K562 (cell line): ENCODE data around the gene RPL3. TPM values are rescaled to one million over a fixed set of nuclear protein-coding genes. Genes with fewer than 3 reads are reported as not detected.
A peak's percentile ranks its signal among the peaks of the same experiment; 100 is the strongest.

ENCODE experiments used
- ATF1 ChIP-seq, 2 experiments: fragments of 450-650 bp in 1 of 2; IDR thresholded peaks; 2 replicates each; pipeline ENCODE4 v1.6.1; 2016; ENCODE audit warnings: missing compliant biosample characterization in 1 of 2, missing genetic modification characterization in 1 of 2
- ATF6 ChIP-seq: sonication (generic); formaldehyde crosslinking; IDR thresholded peaks from 2 replicates; pipeline ENCODE4 v1.4.0; 2020; ENCODE audit warnings: mild to moderate bottlenecking, missing genetic modification reagents
- EHMT2 ChIP-seq: fragments of 450-650 bp; IDR thresholded peaks from 2 replicates; pipeline ENCODE4 v1.6.1; 2018; ENCODE audit warnings: antibody characterized with exemption
- ETV1 ChIP-seq: fragments of 450-650 bp; conservative IDR thresholded peaks from 2 replicates; pipeline ENCODE4 v1.6.1; 2016; ENCODE audit warnings: missing genetic modification characterization, control low read depth, low read depth, missing compliant biosample characterization
- HDAC3 ChIP-seq: fragments of 450-650 bp; IDR thresholded peaks from 2 replicates; pipeline ENCODE4 v1.6.1; 2018; ENCODE audit warnings: borderline replicate concordance, mild to moderate bottlenecking, moderate library complexity; ENCODE audit not compliant: partially characterized antibody
- KDM5B ChIP-seq: fragments of 200-600 bp; sonication (generic); IDR thresholded peaks from 2 replicates; pipeline ENCODE4 v1.6.1; 2012; ENCODE audit warnings: low read depth, mild to moderate bottlenecking, moderate library complexity, low read length, control low read depth, inconsistent platforms; ENCODE audit not compliant: insufficient replicate concordance
- MYNN ChIP-seq, 2 experiments: sonication (generic); formaldehyde crosslinking in 1 of 2; IDR thresholded peaks; 2 replicates each; pipeline versions ENCODE4 v1.5.0 to v1.6.1; 2016 to 2020; ENCODE audit warnings: antibody characterized with exemption in 1 of 2, missing genetic modification reagents in 1 of 2
- NFE2 ChIP-seq: IDR thresholded peaks from 2 replicates; pipeline ENCODE4 v1.6.1; 2014; ENCODE audit warnings: antibody characterized with exemption, low read depth
- NR1H2 ChIP-seq: sonication (generic); formaldehyde crosslinking; IDR thresholded peaks from 2 replicates; pipeline ENCODE4 v1.4.0; 2020; ENCODE audit warnings: mild to moderate bottlenecking, missing genetic modification reagents
- NR3C1 ChIP-seq: sonication (generic); formaldehyde crosslinking; IDR thresholded peaks from 2 replicates; pipeline ENCODE4 v1.8.1; 2022; ENCODE audit warnings: missing genetic modification reagents
- PBX2 ChIP-seq, 2 experiments: IDR thresholded peaks in 1 of 2; conservative IDR thresholded peaks in 1 of 2; 2 replicates each; pipeline ENCODE4 v1.6.1; 2016; ENCODE audit warnings: low read depth in 2 of 2, mild to moderate bottlenecking in 1 of 2, missing compliant biosample characterization in 1 of 2, missing genetic modification characterization in 1 of 2, moderate library complexity in 1 of 2
- POLR3G ChIP-seq: IDR thresholded peaks from 2 replicates; pipeline ENCODE4 v1.6.1; 2011; ENCODE audit not compliant: insufficient read length, insufficient replicate concordance; ENCODE audit errors: extremely low read depth
- RCOR1 ChIP-seq, 2 experiments: IDR thresholded peaks; 2 replicates each; pipeline ENCODE4 v1.6.1; 2012; ENCODE audit warnings: low read depth in 2 of 2, low read length in 2 of 2, borderline replicate concordance in 1 of 2, improper control_type of control experiment in 1 of 2
- RFX5 ChIP-seq: IDR thresholded peaks from 2 replicates; pipeline ENCODE4 v1.6.1; 2011; ENCODE audit warnings: low read depth, mild to moderate bottlenecking, improper control_type of control experiment, low read length
- VEZF1 ChIP-seq: fragments of 200-800 bp; sonication (Bioruptor generic); IDR thresholded peaks from 2 replicates; pipeline ENCODE4 v1.6.1; 2017; ENCODE audit warnings: missing genetic modification characterization, missing compliant biosample characterization
- ZBTB9 ChIP-seq: fragments of 450-650 bp; formaldehyde crosslinking; IDR thresholded peaks from 2 replicates; pipeline ENCODE4 v1.4.0; 2020; ENCODE audit warnings: mild to moderate bottlenecking, moderate library complexity
- ZNF239 ChIP-seq: fragments of 250-450 bp; sonication (Bioruptor Pico); IDR thresholded peaks from 2 replicates; pipeline ENCODE4 v1.4.0; 2020; ENCODE audit warnings: mild to moderate bottlenecking
- ZNF444 ChIP-seq: fragments of 250-450 bp; sonication (Bioruptor Pico); IDR thresholded peaks from 2 replicates; pipeline ENCODE4 v1.4.0; 2020; ENCODE audit warnings: mild to moderate bottlenecking, moderate library complexity
- ZNF764 ChIP-seq: fragments of 250-450 bp; sonication (Bioruptor Pico); IDR thresholded peaks from 2 replicates; pipeline ENCODE4 v1.4.0; 2020; ENCODE audit warnings: low read depth, mild to moderate bottlenecking, moderate library complexity
- ZNF778 ChIP-seq: fragments of 450-650 bp; formaldehyde crosslinking; IDR thresholded peaks from 2 replicates; pipeline ENCODE4 v1.4.0; 2020; ENCODE audit warnings: mild to moderate bottlenecking, moderate library complexity
- ZNF780A ChIP-seq: fragments of 250-450 bp; sonication (Bioruptor Pico); IDR thresholded peaks from 2 replicates; pipeline ENCODE4 v1.5.0; 2021; ENCODE audit warnings: mild to moderate bottlenecking
- polyA plus RNA-seq, 8 experiments: library from polyadenylated mRNA; depleted of rRNA in 4 of 8; stranded (reverse) in 5 of 8; unstranded in 3 of 8; fragments of >200 nt; fragmentation: Nextera tagmentation in 2 of 8; fragmentation: Illumina TruSeq in 1 of 8; extraction: Ambion mirVana in 2 of 8; extraction: Trizol in 1 of 8; gene quantifications; 2 replicates each; pipeline versions ENCODE4 v1.2.1 to v1.2.3, GENCODE V29; 2011 to 2014; ENCODE audit warnings: inconsistent platforms in 1 of 8, missing spikeins in 1 of 8
- total RNA-seq, 7 experiments: library from RNA; depleted of rRNA in 6 of 7; stranded (reverse); fragments of >200 nt in 6 of 7; fragmentation: Illumina TruSeq in 2 of 7; extraction: Trizol in 2 of 7; gene quantifications; 2 replicates each; pipeline versions ENCODE4 v1.2.1 to v1.2.3, GENCODE V29; 2011 to 2021; ENCODE audit warnings: low replicate concordance in 1 of 7

RPL3 gene
- total and polyA plus RNA-seq, 9 of the 15 experiments (the other 6 are each of a cell fraction or from before 2014, with no cell fraction given), result 1,624 to 4,066 (median 2,565) TPM

GRCh38 chr22:39292561-39293074 is 26.8 kb downstream of the RPL3 start (continued):
- TF ChIP-seq NFE2 (peak; percentile 25; the same call in 1 of the 2 replicates), ZNF780A (CRISPR knock-in tag) (no peak), ETV1 (no peak), ZNF444 (no peak), ATF1 (CRISPR knock-in tag; IDR thresholded peaks at IDR 0.05) (no peak), ATF1 (tag; IDR thresholded peaks at IDR 0.05) (0 out of 2 replicates have a peak, but pooled peaks have one; percentile 10), ZNF239 (CRISPR knock-in tag) (no peak), HDAC3 (no peak), ZBTB9 (CRISPR knock-in tag) (no peak), ZNF778 (CRISPR knock-in tag) (no peak), NR3C1 (CRISPR knock-in tag) (no peak), VEZF1 (CRISPR knock-in tag) (no peak; the same call in 1 of the 2 replicates), EHMT2 (no peak), ZNF764 (no peak), NR1H2 (CRISPR knock-in tag) (no peak), KDM5B (no peak), ATF6 (CRISPR knock-in tag) (no peak), PBX2 (CRISPR knock-in tag; IDR thresholded peaks at IDR 0.05; ENCODE audit: low read depth) (no peak), PBX2 (tag; conservative IDR thresholded peaks at IDR 0.05; ENCODE audit: low read depth) (no peak), MYNN (IDR thresholded peaks at IDR 0.05) (peak; percentile 78), MYNN (CRISPR knock-in tag; IDR thresholded peaks at IDR 0.05) (no peak), RFX5 (no peak), RCOR1 (IDR thresholded peaks at IDR 0.05; ENCODE audit: borderline replicate concordance in 1 of 2, low read depth in 2 of 2, low read length in 2 of 2) (peak in 1 of 2 experiments; percentile 65; a peak in 2 of 4 replicates), POLR3G (no peak)
